HepG2 (cell line): Measurements from ENCODE around the gene LRRC3C. TPM values are rescaled to one million over a fixed set of nuclear protein-coding genes. Genes with fewer than 3 reads are reported as not detected.

Source experiments
- BCL3 ChIP-seq: sonication (generic); formaldehyde crosslinking; IDR thresholded peaks from 2 replicates; pipeline ENCODE4 v1.5.1; 2020; ENCODE audit warnings: mild to moderate bottlenecking, missing genetic modification reagents, moderate library complexity
- CEBPB ChIP-seq: IDR thresholded peaks from 2 replicates; pipeline ENCODE4 v1.6.1; 2011; ENCODE audit warnings: low read depth, low read length, improper control_type of control experiment, borderline replicate concordance
- GMEB1 ChIP-seq: sonication (generic); formaldehyde crosslinking; IDR thresholded peaks from 2 replicates; pipeline ENCODE4 v1.5.1; 2020; ENCODE audit warnings: missing genetic modification reagents, mild to moderate bottlenecking, borderline replicate concordance
- KLF13 ChIP-seq: sonication (generic); formaldehyde crosslinking; IDR thresholded peaks from 2 replicates; pipeline ENCODE4 v1.4.0; 2020; ENCODE audit warnings: mild to moderate bottlenecking, missing genetic modification reagents
- MAF1 ChIP-seq: sonication (generic); formaldehyde crosslinking; IDR thresholded peaks from 2 replicates; pipeline ENCODE4 v1.5.0; 2020; ENCODE audit warnings: missing genetic modification reagents, borderline replicate concordance
- NFIC ChIP-seq: IDR thresholded peaks from 2 replicates; pipeline ENCODE4 v1.6.1; 2012; ENCODE audit warnings: mild to moderate bottlenecking, low read length, inconsistent platforms
- PRPF4 ChIP-seq: fragments of 200-400 bp; formaldehyde crosslinking; IDR thresholded peaks from 2 replicates; pipeline ENCODE4 v1.6.1; 2016; ENCODE audit warnings: low read length, low read depth; ENCODE audit not compliant: poor library complexity, severe bottlenecking
- ZMYM4 ChIP-seq: sonication (generic); formaldehyde crosslinking; IDR thresholded peaks from 2 replicates; pipeline ENCODE4 v1.8.1; 2023; ENCODE audit warnings: mild to moderate bottlenecking, missing genetic modification reagents
- ZNF274 ChIP-seq: sonication (generic); formaldehyde crosslinking; IDR thresholded peaks from 2 replicates; pipeline ENCODE4 v1.5.1; 2020; ENCODE audit warnings: mild to moderate bottlenecking, missing genetic modification reagents
- ZNF530 ChIP-seq: sonication (generic); formaldehyde crosslinking; IDR thresholded peaks from 2 replicates; pipeline ENCODE4 v1.5.0; 2020; ENCODE audit warnings: low read depth, mild to moderate bottlenecking, missing genetic modification reagents
- ZNF609 ChIP-seq: sonication (generic); formaldehyde crosslinking; IDR thresholded peaks from 2 replicates; pipeline ENCODE4 v1.4.0; 2020; ENCODE audit warnings: mild to moderate bottlenecking, missing genetic modification reagents, borderline replicate concordance
- ZNF710 ChIP-seq: sonication (generic); formaldehyde crosslinking; IDR thresholded peaks from 2 replicates; pipeline ENCODE4 v1.5.0; 2020; ENCODE audit warnings: mild to moderate bottlenecking, missing genetic modification reagents, borderline replicate concordance
- ZNF746 ChIP-seq: sonication (generic); formaldehyde crosslinking; IDR thresholded peaks from 2 replicates; pipeline ENCODE4 v1.8.0; 2022; ENCODE audit warnings: mild to moderate bottlenecking, missing genetic modification reagents
- ZSCAN21 ChIP-seq: sonication (generic); formaldehyde crosslinking; IDR thresholded peaks from 2 replicates; pipeline ENCODE4 v1.8.0; 2022; ENCODE audit warnings: mild to moderate bottlenecking, missing genetic modification reagents, moderate library complexity, borderline replicate concordance
- polyA plus RNA-seq, 8 experiments: library from polyadenylated mRNA; depleted of rRNA in 3 of 8; stranded (reverse) in 7 of 8; unstranded in 1 of 8; fragments of >200 nt; fragmentation: Illumina TruSeq in 4 of 8; extraction: Trizol in 4 of 8; gene quantifications; 2 replicates each; pipeline versions ENCODE4 v1.2.1 to v1.2.3, GENCODE V29; 2011 to 2016; ENCODE audit warnings: low read depth in 4 of 8, missing spikeins in 1 of 8, mixed read lengths in 1 of 8; ENCODE audit not compliant: insufficient read depth in 1 of 8
- total RNA-seq, 5 experiments: library from RNA; depleted of rRNA; stranded (reverse); fragments of >200 nt; fragmentation: Illumina TruSeq; extraction: Trizol; gene quantifications; 2 replicates each; pipeline ENCODE4 v1.2.3, GENCODE V29; 2016; ENCODE audit warnings: low read depth in 1 of 5

The LRRC3C gene
- total and polyA plus RNA-seq, 2 of the 13 experiments (the other 11 are each of a cell fraction or from before 2014, with no cell fraction given): 0.17 TPM; not detected in 1

GRCh38 chr17:39980351-39981206, 53.0 kb downstream of the LRRC3C start, which contains the start of gene PSMD3 (continued):
- peak; percentile 85; the same call in 1 of the 2 replicates for TF ChIP-seq MAF1 (CRISPR knock-in tag)
- TF ChIP-seq KLF13 (CRISPR knock-in tag): peak; percentile 98
- TF ChIP-seq GMEB1 (CRISPR knock-in tag): peak; percentile 91
- peak; percentile 90; the same call in 1 of the 2 replicates for TF ChIP-seq ZSCAN21 (CRISPR knock-in tag)
- TF ChIP-seq ZNF746 (CRISPR knock-in tag): 0 out of 2 replicates have a peak, but pooled peaks have one; percentile 40
- no peak for TF ChIP-seq ZNF609
- TF ChIP-seq ZNF710 (CRISPR knock-in tag): peak; percentile 88
- 0 out of 2 replicates have a peak, but pooled peaks have one; percentile 73 for TF ChIP-seq ZNF530 (CRISPR knock-in tag)
- peak; percentile 98 for TF ChIP-seq ZNF274 (CRISPR knock-in tag)
- TF ChIP-seq CEBPB: no peak
- peak; percentile 97 for TF ChIP-seq BCL3 (CRISPR knock-in tag)
- peak; percentile 48 for TF ChIP-seq PRPF4
- peak; percentile 87 for TF ChIP-seq ZMYM4
- 0 out of 2 replicates have a peak, but pooled peaks have one; percentile 54 for TF ChIP-seq NFIC
